HL-60 (cell line): ENCODE results near the gene CHIC1.
"Not testable (repeated sequence)": the region's sequence is repeated elsewhere in the genome, so short reads cannot be mapped to it uniquely, and the experiment has no call there.

Experiments used
- CTCF ChIP-seq: IDR thresholded peaks from one replicate; pipeline ENCODE4 v1.5.1; 2011; ENCODE audit warnings: low read length, control low read depth, inconsistent platforms; ENCODE audit not compliant: insufficient read depth
- GABPA ChIP-seq: IDR thresholded peaks from 2 replicates; pipeline ENCODE4 v1.6.1; 2012; ENCODE audit warnings: low read depth
- POLR2AphosphoS5 ChIP-seq: IDR thresholded peaks from 2 replicates; pipeline ENCODE4 v1.6.1; 2012; ENCODE audit warnings: low read depth
- REST ChIP-seq: IDR thresholded peaks from 2 replicates; pipeline ENCODE4 v1.6.1; 2012; ENCODE audit warnings: low read depth; ENCODE audit not compliant: insufficient replicate concordance

GRCh38 chrX:73707014-73707413 is 144.0 kb downstream of the CHIC1 start:
- TF ChIP-seq CTCF, REST, GABPA, POLR2AphosphoS5: not testable (repeated sequence)
